HT1080 (cell line): Measurements from ENCODE around the gene CEP72. TPM values are rescaled to one million over a fixed set of nuclear protein-coding genes. Genes with fewer than 3 reads are reported as not detected.
"Not testable (repeated sequence)": the region's sequence is repeated elsewhere in the genome, so short reads cannot be mapped to it uniquely, and the experiment has no call there.

Experiments used
- DNase-seq: peaks from one replicate; pipeline ENCODE4 v3.0.0-alpha.2; 2015; ENCODE audit warnings: low read depth
- total RNA-seq: library from RNA; depleted of rRNA; stranded (reverse); fragments of >200 nt; shearing (Covaris generic); gene quantifications from 2 replicates; pipeline ENCODE4 v1.2.3, GENCODE V29; 2014

CEP72 gene
- total RNA-seq, 1 experiment from 2014 or later, result 16.0 TPM

- no peak for DNase-seq
Observed at GRCh38 chr5:597871-598563, 14.1 kb upstream of the CEP72 start.

- no peak for DNase-seq
Observed at GRCh38 chr5:598564-598890, 13.6 kb upstream of the CEP72 start.

- no peak for DNase-seq
Observed at GRCh38 chr5:600886-601541, 11.1 kb upstream of the CEP72 start.

GRCh38 chr5:601771-602465 is 10.2 kb upstream of the CEP72 start:
- no peak for DNase-seq

GRCh38 chr5:602466-603035 is 9.6 kb upstream of the CEP72 start:
- no peak for DNase-seq

GRCh38 chr5:603081-603998 is 8.8 kb upstream of the CEP72 start:
- DNase-seq, result no peak

GRCh38 chr5:604391-604831 is 7.7 kb upstream of the CEP72 start:
- DNase-seq, result no peak

GRCh38 chr5:605090-605489 is 7.0 kb upstream of the CEP72 start:
- not testable (repeated sequence) for DNase-seq

- DNase-seq, result no peak
Observed at GRCh38 chr5:606061-606460, 6.1 kb upstream of the CEP72 start.

- no peak for DNase-seq
Observed at GRCh38 chr5:606526-607399, 5.4 kb upstream of the CEP72 start.

- no peak for DNase-seq
Observed at GRCh38 chr5:607541-608428, 4.4 kb upstream of the CEP72 start.

GRCh38 chr5:608429-609370 is 3.4 kb upstream of the CEP72 start:
- no peak for DNase-seq

- DNase-seq, result no peak
Observed at GRCh38 chr5:609506-609905, 2.6 kb upstream of the CEP72 start.

GRCh38 chr5:610011-610743 is 2.0 kb upstream of the CEP72 start:
- no peak for DNase-seq

- DNase-seq, result no peak
Observed at GRCh38 chr5:610744-611730, 1.1 kb upstream of the CEP72 start.
